HepG2 (cell line): ENCODE measurements around the gene SLC13A5.

Experiments used
- CBX5 ChIP-seq: sonication (generic); formaldehyde crosslinking; IDR thresholded peaks from 2 replicates; pipeline ENCODE4 v1.4.0; 2020; ENCODE audit warnings: missing genetic modification reagents, borderline replicate concordance
- CTCF ChIP-seq: sonication (generic); formaldehyde crosslinking; IDR thresholded peaks from 2 replicates; pipeline ENCODE4 v1.5.0; 2020; ENCODE audit warnings: mild to moderate bottlenecking, missing genetic modification reagents, moderate library complexity
- MYPOP ChIP-seq: sonication (generic); formaldehyde crosslinking; IDR thresholded peaks from 2 replicates; pipeline ENCODE4 v1.8.1; 2023; ENCODE audit warnings: mild to moderate bottlenecking, moderate library complexity, missing genetic modification reagents
- NR2F2 ChIP-seq: IDR thresholded peaks from 2 replicates; pipeline ENCODE4 v1.6.1; 2012; ENCODE audit warnings: low read depth, inconsistent platforms, borderline replicate concordance
- PLSCR1 ChIP-seq: sonication (generic); formaldehyde crosslinking; IDR thresholded peaks from 2 replicates; pipeline ENCODE4 v1.5.0; 2020; ENCODE audit warnings: missing genetic modification reagents, mild to moderate bottlenecking, borderline replicate concordance
- POLR2G ChIP-seq: fragments of 200-400 bp; formaldehyde crosslinking; IDR thresholded peaks from 2 replicates; pipeline ENCODE4 v1.6.1; 2018; ENCODE audit warnings: mild to moderate bottlenecking, low read depth, low read length, moderate library complexity
- RBM39 ChIP-seq: fragments of 200-400 bp; formaldehyde crosslinking; IDR thresholded peaks from one replicate; pipeline ENCODE4 v1.6.1; 2018; ENCODE audit warnings: antibody characterized with exemption, mild to moderate bottlenecking, low read depth, low read length; ENCODE audit not compliant: poor library complexity, severe bottlenecking
- RORA ChIP-seq: sonication (generic); formaldehyde crosslinking; IDR thresholded peaks from 2 replicates; pipeline ENCODE4 v1.5.0; 2020; ENCODE audit warnings: mild to moderate bottlenecking, missing genetic modification reagents, moderate library complexity
- SNAPC4 ChIP-seq: sonication (generic); formaldehyde crosslinking; IDR thresholded peaks from 2 replicates; pipeline ENCODE4 v1.4.0; 2020; ENCODE audit warnings: mild to moderate bottlenecking, missing genetic modification reagents
- TFDP1 ChIP-seq: IDR thresholded peaks from 2 replicates; pipeline ENCODE4 v1.6.1; 2016; ENCODE audit warnings: missing compliant biosample characterization, missing genetic modification reagents, borderline replicate concordance
- ZNF407 ChIP-seq: sonication (generic); formaldehyde crosslinking; IDR thresholded peaks from one replicate; pipeline ENCODE4 v1.5.1; 2020; ENCODE audit warnings: mild to moderate bottlenecking, missing genetic modification reagents; ENCODE audit errors: not compliant biosample characterization
- ZNF569 ChIP-seq: sonication (generic); formaldehyde crosslinking; IDR thresholded peaks from 2 replicates; pipeline ENCODE4 v1.5.0; 2020; ENCODE audit warnings: mild to moderate bottlenecking, missing genetic modification reagents, moderate library complexity, borderline replicate concordance

DNA sequence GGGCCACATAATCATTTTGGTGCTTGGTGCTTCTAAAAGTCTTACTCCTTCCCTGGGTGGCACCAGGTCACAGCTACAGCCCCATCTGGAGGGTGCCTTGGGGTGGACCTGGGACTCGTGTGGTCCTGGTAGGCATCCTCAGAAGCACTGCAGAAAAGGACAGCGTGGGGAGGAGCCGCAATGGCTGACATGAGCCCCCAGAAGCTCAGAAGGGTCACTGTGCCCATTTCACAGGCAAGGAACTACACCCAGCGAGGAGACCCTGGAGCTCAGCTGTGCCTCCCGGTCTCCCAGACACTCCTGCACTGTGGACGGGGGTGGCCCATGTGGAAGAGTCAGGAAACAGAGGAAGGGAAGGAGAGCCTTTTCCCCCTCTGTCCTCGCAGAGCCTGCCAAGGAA is 35.2 kb downstream of the SLC13A5 start:
- no peak for TF ChIP-seq RORA (CRISPR knock-in tag)
- TF ChIP-seq RBM39, result no peak
- TF ChIP-seq MYPOP, result no peak
- no peak for TF ChIP-seq SNAPC4
- no peak for TF ChIP-seq TFDP1 (CRISPR knock-in tag)
- no peak for TF ChIP-seq ZNF569 (CRISPR knock-in tag)
- TF ChIP-seq CTCF (CRISPR knock-in tag), result no peak
- no peak for TF ChIP-seq ZNF407 (CRISPR knock-in tag)
- TF ChIP-seq CBX5 (CRISPR knock-in tag), result no peak
- no peak for TF ChIP-seq NR2F2
- no peak for TF ChIP-seq PLSCR1 (CRISPR knock-in tag)
- no peak for TF ChIP-seq POLR2G
